GM12865 (cell line): ENCODE results near the gene MAPK7.
"Not testable (repeated sequence)": the region's sequence is repeated elsewhere in the genome, so short reads cannot be mapped to it uniquely, and the experiment has no call there.

ENCODE experiments used
- DNase-seq: peaks from one replicate; pipeline ENCODE4 v3.0.0; 2010; ENCODE audit warnings: low read depth
- H3K4me3 ChIP-seq: 2 replicates; pipeline ENCODE4 v1.5.1; 2011; ENCODE audit warnings: mild to moderate bottlenecking, low read depth, low read length, control low read depth
- CTCF ChIP-seq: IDR thresholded peaks from 2 replicates; pipeline ENCODE4 v1.5.1; 2011; ENCODE audit warnings: low read length, control low read depth, low read depth, inconsistent platforms; ENCODE audit not compliant: insufficient read depth; ENCODE audit errors: missing control alignments

Gene MAPK7

DNA sequence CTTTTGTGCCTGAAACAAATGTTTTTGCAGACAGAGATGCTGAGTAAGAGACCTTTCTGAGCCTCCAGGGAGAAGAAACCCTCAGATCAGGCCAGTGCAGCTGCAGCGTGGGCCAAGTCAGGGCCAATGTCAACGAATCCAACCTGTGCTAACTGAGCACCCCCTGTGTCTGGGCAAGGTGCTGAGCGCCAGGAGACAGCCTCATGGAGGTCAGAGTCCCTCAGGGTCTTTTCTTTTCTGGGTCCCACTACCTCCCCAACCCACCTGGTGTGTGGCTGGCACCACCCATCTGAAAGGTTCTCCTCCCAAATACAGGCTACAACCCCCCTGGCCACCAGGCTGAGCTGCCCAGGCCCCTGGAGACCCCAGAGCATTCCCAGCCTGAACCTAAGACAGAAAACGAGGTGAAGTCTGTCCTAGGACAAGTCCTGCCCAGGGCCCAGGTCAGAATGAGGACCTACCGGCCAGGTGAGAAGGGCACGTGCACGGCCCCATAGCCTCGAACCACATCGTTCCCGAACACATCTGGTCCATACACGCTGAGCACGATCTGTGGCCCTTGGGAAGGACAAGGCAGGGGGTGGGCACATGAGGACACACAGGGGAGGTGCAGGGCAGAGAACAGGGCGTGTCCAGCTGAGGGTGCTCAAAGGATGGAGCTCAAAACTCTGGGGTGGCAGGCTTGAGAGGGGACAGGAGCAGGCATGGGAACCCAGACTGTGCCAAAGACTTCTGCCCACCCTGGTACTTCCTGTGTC lies 30.8 kb upstream of the MAPK7 start:
- H3K4me3 ChIP-seq: no peak overlapping the region
- no peak for DNase-seq
- TF ChIP-seq CTCF: no peak

DNA sequence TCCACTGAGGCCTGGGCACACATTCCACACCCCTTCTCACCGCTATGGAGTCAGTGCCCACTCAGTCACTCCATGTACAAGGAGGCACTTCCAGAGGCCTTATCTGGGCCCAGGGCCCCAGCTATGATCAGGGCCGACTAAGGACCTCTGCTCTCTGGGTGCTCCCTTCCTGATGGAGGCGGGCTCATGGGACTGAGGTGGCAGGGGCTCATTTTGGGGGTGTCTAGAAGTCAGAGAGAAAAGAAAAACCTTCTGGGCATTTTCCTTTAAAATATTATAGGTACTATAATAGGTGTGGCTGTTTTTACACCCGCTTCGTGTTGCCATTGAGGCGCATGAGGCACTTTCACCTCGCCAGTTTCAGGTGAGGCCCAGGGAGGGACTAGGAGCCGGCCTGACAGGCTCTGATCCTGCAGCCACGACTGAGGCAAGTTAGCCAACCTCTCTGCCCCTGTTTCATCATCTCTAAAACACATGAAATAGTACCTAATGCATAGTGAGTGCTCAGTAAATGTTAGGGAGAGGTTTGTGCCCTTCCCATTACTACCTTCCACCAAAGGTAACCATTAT lies 30.1 kb upstream of the MAPK7 start:
- DNase-seq: no peak
- TF ChIP-seq CTCF: no peak
- no peak overlapping the region for H3K4me3 ChIP-seq

DNA sequence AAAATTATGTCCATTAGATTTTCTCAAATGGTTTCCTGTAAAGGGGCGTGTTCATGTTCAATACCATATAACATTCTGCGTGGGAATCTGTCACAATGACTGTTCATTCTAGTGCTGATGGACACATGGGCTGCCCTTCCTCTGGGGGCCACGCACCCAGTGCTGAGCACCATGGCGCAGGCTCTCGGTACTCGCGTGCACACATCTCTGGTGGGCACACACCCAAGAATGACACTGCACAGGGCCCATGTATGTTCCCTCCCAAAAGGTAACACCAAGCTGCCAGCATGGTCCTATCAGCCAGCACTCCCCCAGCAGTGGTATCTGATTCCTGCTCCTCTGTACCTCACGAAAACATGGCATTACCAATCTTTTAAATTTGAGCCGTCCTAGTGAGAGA lies 29.5 kb upstream of the MAPK7 start:
- TF ChIP-seq CTCF: no peak
- no peak overlapping the region for H3K4me3 ChIP-seq
- no peak for DNase-seq

GRCh38 chr17:19353401-19353800 lies 24.9 kb upstream of the MAPK7 start:
- not testable (repeated sequence) for DNase-seq, H3K4me3 ChIP-seq

- DNase-seq: no peak
- TF ChIP-seq CTCF: no peak
- H3K4me3 ChIP-seq: no peak overlapping the region
Measured at GRCh38 chr17:19354748-19355147, 23.6 kb upstream of the MAPK7 start.

DNA sequence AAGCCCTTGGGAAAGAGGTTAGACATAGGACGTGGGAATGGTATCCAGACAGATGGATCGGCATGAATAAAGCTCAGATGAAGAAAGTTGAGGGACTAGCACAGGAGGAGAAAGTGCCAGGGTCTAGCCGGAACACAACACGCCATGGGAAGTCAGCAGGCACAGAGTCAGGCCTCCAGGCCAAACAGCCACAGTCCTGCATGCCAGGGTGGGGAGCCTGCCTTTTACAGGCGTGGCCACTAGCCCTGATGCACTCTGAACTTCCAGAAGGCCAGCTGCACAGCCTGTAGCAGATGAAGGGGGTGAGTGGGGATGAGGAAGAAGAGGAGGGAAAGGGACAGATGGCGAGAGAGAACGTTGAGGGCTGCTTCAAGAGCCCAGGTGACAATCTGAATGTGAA lies 20.9 kb upstream of the MAPK7 start:
- H3K4me3 ChIP-seq: no peak overlapping the region
- TF ChIP-seq CTCF: no peak
- DNase-seq: no peak

DNA sequence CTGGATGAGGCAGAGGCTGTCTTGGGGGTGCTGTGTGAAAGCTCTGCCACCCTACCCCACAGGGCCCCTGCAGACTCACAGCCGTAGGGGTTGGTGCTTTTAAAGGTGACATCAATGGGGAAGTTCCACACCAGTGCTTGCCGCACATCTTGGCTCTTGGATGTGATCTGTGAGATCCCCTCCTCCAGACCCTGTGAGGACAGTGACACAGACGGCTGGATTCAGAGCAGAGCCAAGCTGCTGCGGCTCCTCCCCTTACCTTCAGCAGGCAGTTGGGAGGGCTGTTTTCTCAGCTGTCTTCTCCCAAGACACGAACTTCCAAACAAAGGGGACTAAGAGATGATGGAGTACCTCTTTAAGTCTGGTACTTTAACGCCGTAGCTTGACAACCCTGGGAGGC lies 20.5 kb upstream of the MAPK7 start:
- TF ChIP-seq CTCF: no peak
- H3K4me3 ChIP-seq: no peak overlapping the region

More for the DNA sequence above, 20.5 kb upstream of the MAPK7 start:
- no peak for DNase-seq
